H1 (cell line): Measurements from ENCODE around the gene RAB14.

Experiments
- ATF3 ChIP-seq: IDR thresholded peaks from 2 replicates; pipeline ENCODE4 v1.6.1; 2011; ENCODE audit warnings: low read depth, mild to moderate bottlenecking, low read length; ENCODE audit not compliant: insufficient read depth
- CEBPB ChIP-seq: IDR thresholded peaks from 2 replicates; pipeline ENCODE4 v1.6.1; 2012; ENCODE audit warnings: low read depth, low read length

GRCh38 chr9:121173501-121173900 is 28.2 kb downstream of the RAB14 start:
- no peak for TF ChIP-seq ATF3
- no peak for TF ChIP-seq CEBPB
